HG03066 (cell line): ENCODE measurements around the gene PLXDC2.

Experiments
- ATAC-seq: cut with Tn5 transposase; IDR thresholded peaks from one replicate; pipeline ENCODE4 v1.9.1; 2021; ENCODE audit warnings: low read depth; ENCODE audit not compliant: unreplicated experiment

PLXDC2 gene

DNA sequence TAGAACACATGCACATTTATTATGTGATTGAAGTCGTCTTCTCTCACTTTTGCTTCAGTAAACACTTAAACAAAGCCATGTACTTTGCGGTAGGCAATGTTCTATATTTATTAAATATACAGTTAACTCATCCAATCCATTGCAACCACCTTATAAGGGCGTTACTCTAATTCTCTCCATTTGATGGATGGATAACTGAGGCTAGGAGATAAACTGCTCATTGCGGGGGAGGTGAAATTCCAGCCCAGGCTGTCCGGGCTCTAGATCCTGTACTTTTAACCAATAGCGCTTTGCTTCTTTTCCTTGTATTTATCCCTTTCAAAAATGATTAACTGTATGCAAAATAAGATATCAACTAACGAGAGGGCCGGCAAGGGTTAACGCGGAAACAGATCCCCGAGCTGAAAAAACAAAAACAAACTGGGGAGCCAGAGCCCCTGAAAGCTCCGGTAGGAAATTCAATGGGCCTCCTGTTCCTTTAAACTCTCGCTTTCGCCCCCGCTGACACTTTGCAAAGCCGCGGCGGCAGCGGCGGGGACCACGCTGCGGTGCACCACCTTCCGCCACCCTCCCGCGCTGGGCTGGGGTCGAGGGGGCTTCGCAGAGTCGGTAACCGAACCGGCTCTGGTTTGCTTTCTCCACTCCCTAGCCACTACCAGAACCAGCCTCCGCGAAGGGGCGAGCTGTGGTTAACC is 1.0 kb upstream of the PLXDC2 start:
- ATAC-seq = no peak

- ATAC-seq = peak; percentile 37
These were observed 361 bp upstream of the PLXDC2 start for GRCh38 chr10:19815731-19816410.

- ATAC-seq = no peak
These were observed 1.1 kb downstream of the PLXDC2 start for GRCh38 chr10:19817231-19817933.

DNA sequence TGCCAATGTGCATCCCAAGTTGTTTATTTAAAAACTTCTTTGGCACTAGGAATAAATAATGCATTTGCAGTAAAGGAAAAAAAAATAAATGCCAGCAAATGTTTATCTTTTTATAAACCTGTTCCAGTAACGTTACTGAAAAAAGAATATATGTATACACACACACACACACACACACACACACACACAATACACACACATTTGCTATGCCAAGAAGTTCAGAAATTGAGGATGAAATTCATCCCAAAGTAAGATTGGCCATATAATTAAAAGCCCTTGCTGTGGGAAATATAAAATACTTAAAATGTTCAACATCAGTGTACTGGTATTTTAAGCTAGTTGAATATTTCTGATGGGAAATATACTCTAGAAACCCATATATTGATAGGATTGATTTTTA is 2.6 kb downstream of the PLXDC2 start:
- ATAC-seq = no peak

GRCh38 chr10:19819419-19820033 is 3.3 kb downstream of the PLXDC2 start:
- no peak for ATAC-seq

GRCh38 chr10:19824381-19825342 is 8.4 kb downstream of the PLXDC2 start:
- ATAC-seq = no peak

DNA sequence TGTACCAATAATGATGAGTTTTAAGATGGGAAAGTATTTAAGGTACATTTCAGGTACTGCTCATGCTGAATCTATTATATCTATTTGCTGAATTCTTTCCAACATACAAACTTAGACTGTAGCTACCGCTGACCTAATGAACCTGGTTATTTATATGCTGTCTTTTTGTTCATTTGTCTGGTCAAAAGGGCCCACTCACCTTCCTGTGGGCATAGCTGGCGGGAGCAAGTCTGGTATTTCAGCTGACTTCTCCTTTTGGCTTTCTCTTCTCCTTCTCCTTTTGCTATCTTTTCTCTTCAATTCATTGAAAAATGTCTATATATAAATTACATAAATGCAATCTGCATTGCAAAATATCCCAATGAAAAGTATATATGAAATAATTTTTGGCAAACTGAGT is 9.5 kb downstream of the PLXDC2 start:
- ATAC-seq = no peak

DNA sequence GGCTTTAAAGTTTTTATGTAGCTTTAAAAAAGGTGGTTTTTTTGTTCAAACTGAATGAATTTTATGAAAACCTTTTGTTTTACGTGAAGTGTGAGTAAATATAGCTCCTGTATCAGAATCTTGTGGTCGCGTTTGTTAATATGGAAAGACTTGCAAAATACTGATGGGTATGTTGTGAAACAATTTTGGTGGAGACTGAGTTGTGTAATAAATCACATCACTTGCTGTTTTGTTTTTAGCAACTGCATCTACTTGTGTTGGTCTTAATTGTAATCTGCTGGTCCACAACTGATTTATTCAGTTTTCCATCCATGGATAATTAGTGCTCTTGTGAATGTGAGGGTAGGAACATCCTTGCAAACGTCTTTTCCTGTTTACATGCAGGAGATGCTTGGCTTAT is 10.5 kb downstream of the PLXDC2 start:
- ATAC-seq = no peak

- no peak for ATAC-seq
These were observed 12.2 kb downstream of the PLXDC2 start for GRCh38 chr10:19828278-19829049.

GRCh38 chr10:19832699-19833098 is 16.5 kb downstream of the PLXDC2 start:
- ATAC-seq = no peak

DNA sequence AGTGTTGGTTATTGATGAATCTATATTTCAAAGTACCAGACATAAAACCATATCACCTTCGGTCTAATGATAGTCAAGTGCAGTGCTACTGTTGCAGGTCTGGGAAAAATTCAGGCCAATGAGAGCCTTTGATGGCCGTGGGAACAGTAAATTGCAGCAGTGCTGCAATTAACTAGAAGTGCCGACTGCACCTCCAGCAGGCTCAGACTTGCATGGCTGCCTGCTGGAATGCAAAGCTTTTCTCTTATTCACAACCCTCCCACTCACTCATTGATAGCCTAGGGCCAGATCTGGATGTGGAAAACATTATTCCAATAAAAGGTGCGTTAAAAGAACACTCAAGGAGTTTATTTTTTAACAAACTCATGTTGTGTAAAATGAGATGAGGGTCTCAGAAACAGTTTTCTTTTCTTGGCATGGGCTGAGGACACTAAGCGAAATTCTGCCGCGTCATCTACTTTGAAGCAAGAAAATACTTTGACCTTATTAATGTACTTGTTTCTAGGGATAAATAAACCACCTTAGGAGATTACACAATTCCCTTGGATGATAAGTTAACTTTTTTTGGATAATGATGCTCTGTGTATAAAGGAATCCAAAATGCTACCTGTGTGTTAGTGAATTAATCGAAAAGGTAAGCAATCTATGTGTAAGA is 17.1 kb downstream of the PLXDC2 start:
- ATAC-seq = no peak

- ATAC-seq = no peak
These were observed 19.7 kb downstream of the PLXDC2 start for GRCh38 chr10:19835952-19836351.

GRCh38 chr10:19839090-19839489 is 22.9 kb downstream of the PLXDC2 start:
- no peak for ATAC-seq

GRCh38 chr10:19839552-19839951 is 23.3 kb downstream of the PLXDC2 start:
- no peak for ATAC-seq

- ATAC-seq = no peak
These were observed 24.5 kb downstream of the PLXDC2 start for GRCh38 chr10:19840776-19841175.

- ATAC-seq = no peak
These were observed 27.3 kb downstream of the PLXDC2 start for GRCh38 chr10:19843487-19843886.

- no peak for ATAC-seq
These were observed 29.5 kb downstream of the PLXDC2 start for GRCh38 chr10:19845503-19846368.

DNA sequence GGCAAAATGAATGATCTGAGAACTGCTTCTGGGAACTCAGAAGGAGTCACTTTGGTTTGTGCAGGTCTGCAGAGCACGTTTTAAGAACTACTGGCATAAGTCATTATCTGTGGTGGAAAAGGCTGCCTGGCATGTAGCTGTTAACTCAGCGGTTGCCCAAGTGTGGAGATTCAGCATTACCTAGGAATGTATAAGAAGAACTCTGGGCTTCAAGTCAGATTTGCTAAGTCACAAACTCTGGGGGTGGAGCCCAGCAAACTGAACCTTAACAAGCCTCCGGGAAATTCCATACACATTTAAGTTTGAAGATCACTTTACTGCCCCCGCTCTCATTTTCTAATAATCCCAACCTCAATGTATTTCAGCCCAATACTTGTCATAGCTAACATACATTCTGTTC is 31.1 kb downstream of the PLXDC2 start:
- no peak for ATAC-seq
